GM12875 (cell line): ENCODE measurements around the gene SLC39A11.

ENCODE experiments used
- H3K4me3 ChIP-seq: one replicate; pipeline ENCODE4 v1.5.1; 2011; ENCODE audit warnings: low read depth, low read length, control low read depth
- TF ChIP-seq, protein P1 (sequence below): IDR thresholded peaks from 2 replicates; pipeline ENCODE4 v1.5.1; 2011; ENCODE audit warnings: low read depth, mild to moderate bottlenecking, control low read depth, inconsistent platforms, low read length, moderate library complexity, borderline replicate concordance; ENCODE audit not compliant: insufficient read depth

Gene SLC39A11

DNA sequence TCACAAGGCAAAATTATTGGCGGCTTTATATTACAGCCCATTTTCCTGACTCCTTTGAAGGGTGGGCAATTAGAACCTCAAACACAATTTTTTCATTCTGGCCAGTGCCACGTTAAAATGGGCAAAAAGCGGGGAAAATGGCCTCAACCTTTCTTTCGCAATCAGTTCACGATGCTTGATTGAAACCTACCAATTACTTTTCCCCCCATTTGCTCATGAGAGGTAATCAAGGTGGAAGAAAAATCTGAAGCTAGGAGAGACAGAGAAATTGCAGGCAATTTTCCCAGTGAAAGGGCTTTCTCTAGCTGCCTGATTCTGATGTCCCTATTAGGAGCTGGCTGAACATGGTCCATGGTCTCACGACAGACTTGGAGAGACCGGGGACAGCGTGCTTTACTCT, 215.1 kb downstream of the SLC39A11 start:
- TF ChIP-seq, protein P1, sequence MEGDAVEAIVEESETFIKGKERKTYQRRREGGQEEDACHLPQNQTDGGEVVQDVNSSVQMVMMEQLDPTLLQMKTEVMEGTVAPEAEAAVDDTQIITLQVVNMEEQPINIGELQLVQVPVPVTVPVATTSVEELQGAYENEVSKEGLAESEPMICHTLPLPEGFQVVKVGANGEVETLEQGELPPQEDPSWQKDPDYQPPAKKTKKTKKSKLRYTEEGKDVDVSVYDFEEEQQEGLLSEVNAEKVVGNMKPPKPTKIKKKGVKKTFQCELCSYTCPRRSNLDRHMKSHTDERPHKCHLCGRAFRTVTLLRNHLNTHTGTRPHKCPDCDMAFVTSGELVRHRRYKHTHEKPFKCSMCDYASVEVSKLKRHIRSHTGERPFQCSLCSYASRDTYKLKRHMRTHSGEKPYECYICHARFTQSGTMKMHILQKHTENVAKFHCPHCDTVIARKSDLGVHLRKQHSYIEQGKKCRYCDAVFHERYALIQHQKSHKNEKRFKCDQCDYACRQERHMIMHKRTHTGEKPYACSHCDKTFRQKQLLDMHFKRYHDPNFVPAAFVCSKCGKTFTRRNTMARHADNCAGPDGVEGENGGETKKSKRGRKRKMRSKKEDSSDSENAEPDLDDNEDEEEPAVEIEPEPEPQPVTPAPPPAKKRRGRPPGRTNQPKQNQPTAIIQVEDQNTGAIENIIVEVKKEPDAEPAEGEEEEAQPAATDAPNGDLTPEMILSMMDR, result no peak
- H3K4me3 ChIP-seq, result no peak overlapping the region

- no peak overlapping the region for H3K4me3 ChIP-seq
- TF ChIP-seq, protein P1, result no peak
These were observed 216.1 kb downstream of the SLC39A11 start for GRCh38 chr17:72876413-72876812.

DNA sequence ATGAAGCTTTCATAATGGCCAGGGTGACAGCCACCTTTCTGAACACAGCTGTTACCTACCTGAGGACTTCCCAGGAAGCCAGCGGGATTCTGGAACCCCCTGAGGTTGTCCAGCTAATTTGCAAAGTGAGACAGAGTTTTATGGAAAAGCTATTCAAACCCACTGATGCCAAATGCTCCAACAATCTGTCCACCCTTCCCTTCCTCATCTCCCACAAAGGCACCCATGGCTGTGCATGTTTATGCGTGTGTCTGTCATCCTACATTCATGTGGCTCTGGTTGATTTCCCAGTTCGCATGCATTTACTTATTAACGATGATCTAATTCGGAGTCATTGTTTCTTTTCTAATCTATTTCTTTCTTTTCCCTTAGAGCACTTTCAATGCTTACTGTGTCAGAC, 217.1 kb downstream of the SLC39A11 start:
- TF ChIP-seq, protein P1, result no peak
- H3K4me3 ChIP-seq, result no peak overlapping the region

GRCh38 chr17:72872396-72872795, 220.1 kb downstream of the SLC39A11 start:
- no peak overlapping the region for H3K4me3 ChIP-seq
- TF ChIP-seq, protein P1, result no peak

DNA sequence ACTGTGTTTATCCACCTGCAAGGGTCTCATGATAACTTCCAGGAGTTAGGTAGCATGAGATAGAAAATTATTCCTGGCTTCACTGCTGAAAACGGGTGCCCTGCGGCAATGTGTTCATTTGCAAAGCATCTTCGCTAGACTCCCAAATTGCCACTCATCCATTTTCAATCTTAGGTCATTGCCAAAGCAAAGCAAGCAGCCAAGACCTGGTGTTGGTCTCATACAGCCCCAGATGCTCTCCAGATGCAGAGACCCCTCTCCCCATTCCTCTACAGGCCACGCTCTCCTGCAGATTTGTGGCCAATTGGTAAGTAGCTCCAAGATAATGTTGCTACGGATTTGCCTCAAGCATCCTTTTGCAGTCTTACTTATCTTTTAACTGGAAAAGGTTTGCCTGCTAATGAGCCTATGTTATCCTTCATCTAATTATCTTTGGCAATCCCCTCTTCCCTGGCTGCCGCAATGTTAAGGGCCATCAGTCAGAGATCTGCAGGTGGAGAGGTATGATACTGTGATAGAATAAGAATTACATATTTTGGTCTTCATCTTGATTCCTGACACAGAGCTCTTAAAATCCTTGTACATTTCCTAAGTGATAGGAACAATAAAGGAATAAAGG, 222.0 kb downstream of the SLC39A11 start:
- TF ChIP-seq, protein P1, result no peak
- H3K4me3 ChIP-seq, result no peak overlapping the region

DNA sequence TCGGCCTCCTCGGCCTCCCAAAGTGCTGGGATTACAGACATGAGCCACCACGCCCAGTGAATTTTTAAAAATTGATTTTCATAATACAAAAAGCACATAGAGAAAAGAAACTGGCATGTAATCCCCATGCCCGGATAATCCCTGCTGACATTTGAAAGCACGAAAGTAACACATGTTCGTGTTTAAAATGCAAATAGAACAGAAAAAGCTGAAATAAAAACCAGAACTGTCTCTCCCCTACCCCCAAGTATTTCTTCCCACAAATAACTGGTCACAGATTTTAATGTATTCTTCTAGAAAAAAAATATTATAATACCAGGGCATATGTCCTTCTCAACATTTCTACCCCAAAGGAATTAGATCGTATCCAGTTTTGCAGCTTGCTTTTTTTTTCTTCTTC, 222.9 kb downstream of the SLC39A11 start:
- H3K4me3 ChIP-seq, result no peak overlapping the region
- TF ChIP-seq, protein P1, result no peak

DNA sequence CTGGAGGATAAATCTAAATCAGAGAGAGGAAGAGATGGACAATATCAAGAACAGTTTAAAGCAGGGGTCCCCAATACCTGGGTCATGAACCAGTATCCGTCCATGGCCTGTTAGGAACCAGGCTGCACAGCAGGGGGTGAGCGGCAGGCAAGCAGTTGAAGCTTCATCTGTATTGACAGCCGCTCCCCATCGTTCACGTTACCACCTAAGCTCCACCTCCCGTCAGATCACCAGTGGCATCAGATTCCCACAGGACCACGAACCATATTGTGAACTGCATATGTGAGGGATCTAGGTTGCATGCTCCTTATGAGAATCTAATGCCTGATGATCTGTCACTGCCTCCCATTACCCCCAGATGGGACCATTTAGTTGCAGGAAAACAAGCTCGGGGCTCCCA, 226.5 kb downstream of the SLC39A11 start:
- no peak overlapping the region for H3K4me3 ChIP-seq
- TF ChIP-seq, protein P1, result no peak
